H7 (cell line): Measurements from ENCODE around the gene ATP2C2. TPM values are rescaled to one million over a fixed set of nuclear protein-coding genes. Genes with fewer than 3 reads are reported as not detected.
A peak's percentile ranks its signal among the peaks of the same experiment; 100 is the strongest.
"Not testable (repeated sequence)": the region's sequence is repeated elsewhere in the genome, so short reads cannot be mapped to it uniquely, and the experiment has no call there.

Experiments used
- DNase-seq: peaks from one replicate; pipeline ENCODE4 v3.0.0; 2012
- H3K27me3 ChIP-seq: 2 replicates; pipeline ENCODE4 v1.6.0; 2011; ENCODE audit warnings: mild to moderate bottlenecking, low read length; ENCODE audit not compliant: control insufficient read depth, insufficient read depth
- H3K36me3 ChIP-seq: replicated peaks from 2 replicates; pipeline ENCODE4 v1.5.1; 2011; ENCODE audit warnings: low read length; ENCODE audit not compliant: control insufficient read depth, insufficient read depth
- H3K4me3 ChIP-seq: 2 replicates; pipeline ENCODE4 v1.5.1; 2011; ENCODE audit warnings: low read depth, mild to moderate bottlenecking, control low read depth, low read length, moderate library complexity; ENCODE audit not compliant: insufficient read depth
- total RNA-seq: library from RNA; depleted of rRNA; stranded (reverse); fragments of >200 nt; shearing (Covaris generic); gene quantifications from 2 replicates; pipeline ENCODE4 v1.2.3, GENCODE V29; 2014

The ATP2C2 gene
- total RNA-seq, 1 experiment from 2014 or later: 0.24 TPM

GRCh38 chr16:84331998-84332780 is 36.1 kb upstream of the ATP2C2 start:
- Histone ChIP-seq H3K27me3 (no peaks in the 10 kb centered on the region), H3K4me3 (no peak overlapping the region), H3K36me3 (no peaks in the 10 kb centered on the region)
- no peak for DNase-seq

- Histone ChIP-seq H3K4me3 (no peak overlapping the region), H3K36me3 (no peaks in the 10 kb centered on the region), H3K27me3 (no peaks in the 10 kb centered on the region)
- DNase-seq: peak; percentile 62
These were observed 35.2 kb upstream of the ATP2C2 start for GRCh38 chr16:84332975-84333684.

- no peak overlapping the region for H3K4me3 ChIP-seq
- H3K27me3 ChIP-seq: no peaks in the 10 kb centered on the region
- DNase-seq: no peak
- H3K36me3 ChIP-seq: no peaks in the 10 kb centered on the region
These were observed 34.3 kb upstream of the ATP2C2 start for GRCh38 chr16:84334058-84334457.

GRCh38 chr16:84334482-84334881 is 33.9 kb upstream of the ATP2C2 start:
- Histone ChIP-seq H3K4me3 (no peak overlapping the region), H3K27me3 (no peaks in the 10 kb centered on the region), H3K36me3 (no peaks in the 10 kb centered on the region)
- DNase-seq: no peak

GRCh38 chr16:84337236-84337635 is 31.1 kb upstream of the ATP2C2 start:
- DNase-seq, H3K27me3 ChIP-seq, H3K36me3 ChIP-seq, H3K4me3 ChIP-seq: not testable (repeated sequence)

- no peaks in the 10 kb centered on the region for H3K36me3 ChIP-seq
- no peak for DNase-seq
- H3K4me3 ChIP-seq: no peak overlapping the region
- H3K27me3 ChIP-seq: no peaks in the 10 kb centered on the region
These were observed 29.0 kb upstream of the ATP2C2 start for GRCh38 chr16:84339311-84339710.

GRCh38 chr16:84339766-84340165 is 28.6 kb upstream of the ATP2C2 start:
- H3K27me3 ChIP-seq: no peaks in the 10 kb centered on the region
- DNase-seq: no peak
- H3K36me3 ChIP-seq: no peaks in the 10 kb centered on the region
- H3K4me3 ChIP-seq: no peak overlapping the region

GRCh38 chr16:84340325-84341040 is 27.9 kb upstream of the ATP2C2 start:
- Histone ChIP-seq H3K27me3 (no peaks in the 10 kb centered on the region), H3K4me3 (no peak overlapping the region), H3K36me3 (no peaks in the 10 kb centered on the region)
- DNase-seq: peak; percentile 52

GRCh38 chr16:84341528-84342295 is 26.6 kb upstream of the ATP2C2 start:
- DNase-seq: no peak
- Histone ChIP-seq H3K4me3 (no peak overlapping the region), H3K27me3 (no peaks in the 10 kb centered on the region), H3K36me3 (no peaks in the 10 kb centered on the region)

- DNase-seq, H3K4me3 ChIP-seq, H3K36me3 ChIP-seq, H3K27me3 ChIP-seq: not testable (repeated sequence)
These were observed 24.5 kb upstream of the ATP2C2 start for GRCh38 chr16:84343800-84344199.

GRCh38 chr16:84344781-84345180 is 23.6 kb upstream of the ATP2C2 start:
- no peak for DNase-seq
- Histone ChIP-seq H3K4me3 (no peak overlapping the region), H3K36me3 (no peaks in the 10 kb centered on the region), H3K27me3 (no peaks in the 10 kb centered on the region)

- no peaks in the 10 kb centered on the region for H3K27me3 ChIP-seq
- DNase-seq: no peak
- H3K36me3 ChIP-seq: no peaks in the 10 kb centered on the region
These were observed 21.2 kb upstream of the ATP2C2 start for GRCh38 chr16:84347161-84347560.

GRCh38 chr16:84348386-84348888 is 19.9 kb upstream of the ATP2C2 start:
- H3K36me3 ChIP-seq: no peaks in the 10 kb centered on the region
- DNase-seq: no peak
- H3K27me3 ChIP-seq: no peaks in the 10 kb centered on the region
- H3K4me3 ChIP-seq: no peak overlapping the region

More at GRCh38 chr16:84347161-84347560, 21.2 kb upstream of the ATP2C2 start:
- H3K4me3 ChIP-seq: no peak overlapping the region
